NOMO-1 treated with dmso at 0.1 percent for 144 hours (cell line): Measurements from ENCODE around the gene DNAH8.
A peak's percentile ranks its signal among the peaks of the same experiment; 100 is the strongest.
"Not testable (repeated sequence)": the region's sequence is repeated elsewhere in the genome, so short reads cannot be mapped to it uniquely, and the experiment has no call there.

Experiments used
- DNase-seq: peaks from one replicate; lab custom pipeline; 2025; ENCODE audit not compliant: unreplicated experiment; lab: John Stamatoyannopoulos, UW

The DNAH8 gene

DNA sequence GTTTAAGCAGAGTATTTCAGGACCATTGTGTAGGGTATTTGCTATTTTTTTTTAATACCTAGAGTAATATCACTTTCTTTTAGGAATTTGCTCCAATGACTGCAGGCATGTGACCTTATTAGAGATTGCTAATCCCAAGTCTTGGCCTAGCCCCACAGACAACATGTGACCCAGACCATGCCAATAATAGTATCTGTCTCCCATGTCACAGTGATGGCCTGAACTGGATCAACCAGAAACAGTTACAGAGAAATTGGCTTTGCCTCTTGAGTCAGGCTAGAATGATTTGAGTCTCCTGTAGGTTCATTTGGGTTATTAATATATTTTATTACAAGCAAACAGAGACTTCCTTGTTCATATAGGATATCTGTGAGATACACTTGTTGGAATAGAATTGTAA is 116.8 kb downstream of the DNAH8 start:
- DNase-seq: no peak

DNA sequence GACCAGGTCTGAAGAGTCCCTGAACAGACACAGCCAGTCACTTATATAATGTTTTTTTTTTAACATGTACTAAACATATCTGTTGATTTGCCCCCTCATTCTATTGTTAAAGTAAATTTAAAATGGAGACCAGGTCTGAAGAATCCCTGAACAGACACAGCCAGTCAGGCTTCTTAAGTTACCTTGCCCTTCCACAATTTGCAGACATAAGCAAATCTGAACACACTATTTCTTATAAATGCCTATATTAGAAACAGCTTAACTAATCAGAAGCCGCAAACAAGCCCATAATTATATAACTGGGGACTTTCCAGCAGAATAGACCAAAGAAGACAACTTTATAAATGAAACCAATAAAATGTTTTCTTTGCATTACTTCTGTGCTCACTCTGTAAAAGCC is 118.2 kb downstream of the DNAH8 start:
- DNase-seq: no peak

DNA sequence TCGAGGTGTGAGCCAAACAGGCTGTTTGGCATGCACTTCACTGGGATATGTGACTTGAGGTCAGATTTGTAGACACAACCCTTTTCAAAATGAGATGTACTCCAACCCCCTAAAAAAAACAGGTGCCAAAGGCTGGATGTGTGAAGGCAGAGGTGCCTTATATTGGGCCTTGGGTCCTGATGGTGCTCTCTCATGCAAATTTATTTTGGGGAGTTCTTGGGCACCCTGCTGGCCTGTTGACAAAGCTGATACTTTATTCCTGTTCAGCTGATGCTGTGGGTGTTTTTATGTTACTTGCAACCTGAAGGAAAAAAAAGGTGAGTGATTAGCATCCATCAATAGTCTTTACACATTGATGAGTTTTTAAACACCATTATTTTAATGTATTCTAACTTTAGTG is 121.5 kb downstream of the DNAH8 start:
- DNase-seq: no peak

DNA sequence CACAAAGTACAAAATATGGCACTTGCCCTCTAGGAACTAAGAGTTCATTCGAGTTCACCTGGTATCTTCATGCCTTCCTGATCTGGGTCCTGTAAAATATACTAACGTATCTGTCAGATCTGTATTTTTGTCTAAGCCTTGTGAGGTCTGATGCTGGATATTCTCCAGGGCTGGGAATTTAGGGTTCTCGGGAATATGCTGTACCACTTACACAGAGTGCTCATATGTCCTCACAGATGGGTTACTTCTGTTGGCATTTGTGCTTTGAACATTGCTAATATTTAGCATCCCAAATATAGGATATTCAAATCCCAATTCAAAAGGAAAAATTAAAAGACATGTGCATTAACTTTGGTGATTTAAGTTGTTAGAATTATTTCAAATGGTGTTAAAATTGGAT is 122.0 kb downstream of the DNAH8 start:
- no peak for DNase-seq

DNA sequence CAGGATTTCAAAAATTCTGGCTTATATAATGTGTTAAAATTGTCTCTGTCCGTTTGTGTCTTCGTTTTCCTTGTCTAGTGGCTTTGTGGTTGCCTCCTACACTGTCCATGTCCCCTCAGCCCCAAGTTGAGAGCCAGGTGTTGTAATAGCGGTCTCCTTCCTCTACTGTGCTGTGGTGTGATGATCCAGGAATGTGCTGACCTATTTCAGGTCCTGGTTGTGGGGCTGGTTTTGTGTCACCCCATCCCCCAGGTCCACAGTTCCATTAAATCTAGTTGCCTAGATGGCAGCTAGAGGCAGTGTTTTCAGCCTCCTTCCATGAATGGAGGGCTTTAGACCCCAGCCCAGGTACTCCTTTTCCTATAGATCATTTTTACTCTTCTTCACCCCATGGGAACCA is 128.7 kb downstream of the DNAH8 start:
- DNase-seq: no peak

DNA sequence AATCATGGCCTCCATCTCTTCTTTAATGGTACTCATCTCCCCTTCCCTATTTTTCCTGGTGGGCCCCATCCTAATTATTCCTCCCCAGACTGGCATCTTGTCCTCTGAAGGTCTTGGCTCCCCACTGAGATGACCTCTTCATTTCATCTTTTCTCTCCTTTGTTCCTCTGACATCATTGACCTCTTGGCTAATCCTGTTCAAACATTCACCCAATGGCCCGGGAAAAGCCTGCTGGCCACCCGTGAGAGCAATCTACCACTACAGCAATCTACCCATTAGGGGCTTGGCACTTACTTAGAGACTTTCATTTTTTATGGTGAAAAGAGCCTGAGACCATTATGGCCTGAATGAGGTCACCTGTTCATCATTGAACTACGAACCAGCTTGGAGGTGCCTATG is 130.8 kb downstream of the DNAH8 start:
- no peak for DNase-seq

DNA sequence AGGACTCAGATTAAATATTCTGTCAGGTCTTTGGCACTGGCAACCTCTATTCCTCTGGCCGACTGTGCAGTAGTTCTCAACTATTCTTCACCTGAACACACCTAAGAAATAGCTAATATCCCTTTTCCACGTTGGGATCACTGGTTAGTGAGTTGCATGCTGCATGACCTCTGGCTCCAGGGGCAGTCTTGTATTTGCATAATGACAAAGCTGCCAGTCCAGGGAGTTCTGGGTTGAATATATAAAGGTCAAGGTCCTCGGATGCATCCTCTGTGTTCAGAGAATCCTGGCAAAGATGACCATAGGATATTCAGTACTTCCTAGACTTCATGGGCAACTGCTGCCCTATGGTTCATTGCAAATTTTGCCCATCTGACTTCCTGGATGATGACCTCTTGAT is 131.2 kb downstream of the DNAH8 start:
- DNase-seq: no peak

DNA sequence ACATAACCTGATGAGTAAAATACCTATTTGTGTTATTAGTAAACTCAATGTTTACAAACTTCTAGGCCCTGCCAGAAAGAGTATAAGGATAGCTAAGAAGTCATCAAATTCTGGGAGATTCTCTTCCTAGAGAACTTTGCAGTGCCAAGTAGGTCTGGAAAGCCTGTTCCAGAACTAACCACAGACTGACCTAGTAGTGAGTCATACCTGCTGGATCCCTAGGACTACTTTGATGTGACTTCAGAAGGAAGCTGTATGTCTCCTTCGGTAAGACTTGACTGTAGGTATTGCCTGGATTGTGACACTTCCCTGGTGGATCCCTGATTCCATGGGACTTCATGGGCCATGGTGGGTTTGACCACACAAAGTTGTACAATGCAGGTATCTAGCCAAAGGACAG is 131.7 kb downstream of the DNAH8 start:
- DNase-seq: no peak

DNA sequence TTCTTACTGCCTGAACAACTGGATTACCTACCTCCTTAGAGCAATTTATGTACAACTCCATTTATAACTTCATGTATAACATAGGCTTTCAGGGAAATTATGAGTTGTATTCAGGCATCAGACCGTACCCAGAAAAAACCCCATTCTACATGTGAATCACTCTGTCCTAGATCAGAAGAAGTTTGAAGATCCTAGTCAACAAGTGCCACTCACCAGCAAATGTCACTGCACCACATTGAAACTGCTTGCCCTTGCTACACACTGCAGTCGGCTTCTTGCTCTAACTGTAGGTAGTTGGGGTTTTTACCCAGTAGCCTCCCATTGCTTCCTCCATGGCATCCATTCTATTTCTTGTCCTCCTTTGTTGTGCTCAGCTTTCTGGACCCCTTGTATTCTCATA is 132.4 kb downstream of the DNAH8 start:
- DNase-seq: no peak

DNA sequence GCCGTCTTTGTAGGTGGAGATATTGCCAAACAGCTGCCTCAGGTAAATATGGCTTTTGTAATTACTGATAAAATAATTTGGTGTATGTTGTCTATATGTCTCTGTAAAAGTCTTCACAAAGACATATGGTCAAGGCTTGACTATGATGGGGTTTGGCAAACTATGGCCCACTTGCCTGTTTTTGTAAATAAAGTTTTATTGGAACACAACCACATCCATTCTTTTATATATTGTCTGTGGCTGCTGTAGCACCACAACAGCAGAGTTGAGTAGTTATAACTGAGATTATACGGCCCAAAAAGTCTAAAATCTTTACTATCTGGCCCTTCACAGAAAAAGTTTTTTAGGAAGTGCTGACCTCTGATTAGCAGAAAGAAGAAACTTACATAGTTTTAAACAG is 133.6 kb downstream of the DNAH8 start:
- DNase-seq: no peak

DNA sequence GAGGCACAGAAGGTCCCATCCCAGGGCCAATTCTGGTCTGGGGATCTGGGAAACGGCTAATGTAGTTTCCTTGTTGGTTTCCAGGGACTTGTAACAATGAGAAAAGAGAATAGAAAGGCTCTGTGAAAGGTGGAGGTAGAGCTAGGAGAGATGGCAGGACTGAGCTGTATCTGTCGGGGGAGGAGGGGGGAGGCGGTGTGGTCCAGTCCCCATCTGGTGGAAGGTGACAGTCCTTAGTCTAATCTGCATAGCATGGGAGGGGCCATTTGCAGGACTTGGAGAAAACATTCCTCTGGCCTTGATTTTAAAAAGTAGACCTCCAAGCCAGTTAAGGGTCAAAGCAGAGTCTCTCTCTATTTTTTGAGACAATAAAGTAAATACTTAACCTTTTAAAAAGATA is 137.1 kb downstream of the DNAH8 start:
- no peak for DNase-seq

DNA sequence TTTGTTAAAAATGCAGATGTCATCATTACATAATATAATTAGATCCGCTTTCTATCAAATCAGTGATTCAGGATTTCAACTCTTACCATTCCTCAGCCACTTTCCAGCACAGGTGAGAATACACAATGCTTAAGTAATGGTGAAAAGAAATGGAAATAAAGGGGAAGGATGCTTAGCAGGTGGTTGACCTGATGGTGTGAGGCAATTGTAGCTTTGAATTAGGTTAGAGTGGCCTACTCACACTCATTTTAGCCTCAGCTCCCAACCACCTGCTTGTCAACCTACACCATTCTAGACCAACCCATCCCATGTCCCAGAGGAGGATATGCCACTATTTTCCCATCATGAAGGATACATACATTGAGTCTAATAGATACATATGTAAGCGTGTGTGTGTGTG is 138.1 kb downstream of the DNAH8 start:
- no peak for DNase-seq

DNA sequence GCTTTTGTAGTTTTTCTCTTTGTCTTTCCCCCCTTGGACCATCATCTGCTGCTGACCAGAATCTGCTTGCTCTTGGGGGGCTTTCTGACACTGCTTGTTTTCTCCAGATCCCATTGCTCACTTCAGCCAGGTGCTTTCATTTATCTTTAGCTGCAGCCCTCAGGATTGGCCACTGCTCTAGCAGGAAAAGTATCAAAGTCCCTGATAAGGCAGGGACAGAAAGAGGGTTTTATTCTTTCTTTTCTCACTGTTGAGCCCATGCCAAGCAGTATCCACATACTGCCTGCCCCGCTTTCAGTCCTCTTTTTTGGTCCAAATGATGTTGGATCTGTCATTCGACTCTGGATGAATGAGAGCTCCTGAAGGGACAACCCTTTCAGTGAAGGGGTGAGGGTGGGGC is 141.4 kb downstream of the DNAH8 start:
- DNase-seq: no peak

DNA sequence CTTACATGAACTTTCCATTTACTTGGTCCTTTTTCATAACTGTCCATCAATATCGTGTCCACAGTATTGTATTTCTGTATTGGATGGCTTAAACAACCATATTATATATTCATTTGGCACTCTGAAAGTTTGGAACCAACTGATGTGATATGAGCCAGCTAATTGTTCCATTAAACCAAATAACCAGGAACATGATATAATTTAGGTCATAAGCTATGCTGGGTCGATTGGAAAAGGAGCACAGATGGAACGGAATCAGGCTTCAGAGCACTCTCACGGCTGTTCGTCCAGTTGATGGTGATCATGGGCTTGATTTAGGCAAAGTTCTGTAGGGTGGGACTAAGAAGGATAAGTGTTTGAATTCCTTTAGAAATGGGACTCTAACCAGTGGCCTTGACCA is 142.7 kb downstream of the DNAH8 start:
- DNase-seq: no peak

DNA sequence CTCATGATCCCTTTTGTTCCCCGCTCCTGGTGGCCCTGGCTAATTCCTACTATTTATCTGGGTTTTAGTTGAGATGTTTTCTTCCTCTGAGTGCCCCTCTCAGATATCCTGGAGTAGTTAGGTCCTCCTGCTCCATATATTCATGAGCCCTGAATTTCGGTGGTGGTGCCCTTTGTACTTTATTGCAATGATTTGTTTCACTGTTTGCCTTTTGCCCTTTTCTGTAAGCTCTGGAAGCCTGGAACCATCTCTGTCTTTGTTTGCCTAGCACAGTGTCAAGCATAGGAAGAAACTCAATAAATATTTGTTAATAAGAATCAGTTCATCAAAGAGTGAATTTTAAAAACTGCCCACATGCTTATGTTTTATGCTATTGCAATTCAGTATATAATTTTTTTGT is 144.9 kb downstream of the DNAH8 start:
- DNase-seq: no peak

DNA sequence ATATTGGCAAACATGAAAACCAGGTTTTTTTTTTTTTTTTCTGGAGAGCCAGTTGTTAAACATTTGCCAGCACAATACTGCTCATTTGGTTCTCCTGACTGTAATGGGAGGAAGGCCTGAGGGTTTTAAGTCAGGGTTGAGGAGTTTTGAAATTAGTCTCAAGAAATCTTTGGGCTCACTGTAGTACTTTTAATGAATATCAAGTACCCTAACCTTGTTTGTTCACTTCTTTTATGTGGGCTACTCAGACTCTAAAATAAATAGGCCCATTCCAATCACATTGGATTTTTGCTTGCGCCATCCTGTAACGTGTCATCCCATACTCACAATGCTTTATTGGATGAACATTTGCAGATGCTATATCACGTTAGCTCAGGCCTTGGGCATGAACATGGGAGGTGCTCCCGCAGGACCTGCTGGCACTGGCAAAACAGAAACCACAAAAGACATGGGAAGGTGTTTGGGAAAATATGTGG is 146.9 kb downstream of the DNAH8 start:
- no peak for DNase-seq

DNA sequence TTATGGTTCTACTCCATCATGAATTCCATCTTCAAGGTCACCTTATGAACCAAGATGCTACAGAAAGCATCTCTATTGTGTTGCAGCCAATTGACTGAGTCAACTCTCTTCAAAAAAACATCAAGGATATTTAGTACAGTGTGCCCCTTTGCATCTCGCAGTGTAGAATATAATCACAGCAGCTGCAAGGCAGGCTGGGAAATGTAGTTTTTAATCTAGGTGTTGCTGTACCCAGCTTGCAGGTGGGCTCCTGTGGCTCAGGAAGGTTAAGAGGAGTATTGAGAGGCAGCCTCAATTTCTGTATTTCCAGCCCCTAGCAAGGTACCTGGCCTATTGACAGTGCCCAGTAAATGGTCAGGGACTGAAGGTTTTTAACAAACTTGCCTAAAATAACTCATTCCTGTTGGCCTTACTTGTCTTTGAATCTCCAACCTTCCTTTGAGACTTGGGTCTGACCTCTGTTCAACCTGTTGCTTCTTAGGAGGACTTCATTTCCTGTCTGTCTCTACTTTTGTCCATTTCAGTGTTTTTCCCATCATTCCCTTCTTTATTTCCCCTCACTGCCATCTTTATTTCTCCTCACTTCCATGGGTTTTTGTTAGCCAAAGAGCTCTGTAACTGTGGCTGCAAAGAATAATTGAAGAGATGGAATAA is 150.5 kb downstream of the DNAH8 start:
- no peak for DNase-seq

DNA sequence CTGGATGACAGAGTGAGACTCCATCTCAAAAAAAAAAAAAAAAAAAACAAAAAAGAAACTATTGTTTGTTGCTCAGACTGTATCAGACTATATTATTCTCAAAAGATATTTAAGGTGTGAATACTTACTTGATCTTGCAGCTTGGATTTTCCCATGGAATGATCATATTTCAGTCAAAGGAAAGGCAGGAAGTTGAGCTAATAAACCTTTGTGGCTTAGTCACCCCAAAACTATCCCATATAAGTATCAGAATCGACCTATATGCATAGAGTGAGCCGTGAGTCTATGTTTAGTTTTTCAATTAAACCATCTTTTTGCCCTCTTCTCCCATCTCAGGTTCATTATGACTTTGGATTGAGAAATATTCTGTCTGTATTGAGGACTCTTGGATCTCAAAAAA is 152.6 kb downstream of the DNAH8 start:
- no peak for DNase-seq

DNA sequence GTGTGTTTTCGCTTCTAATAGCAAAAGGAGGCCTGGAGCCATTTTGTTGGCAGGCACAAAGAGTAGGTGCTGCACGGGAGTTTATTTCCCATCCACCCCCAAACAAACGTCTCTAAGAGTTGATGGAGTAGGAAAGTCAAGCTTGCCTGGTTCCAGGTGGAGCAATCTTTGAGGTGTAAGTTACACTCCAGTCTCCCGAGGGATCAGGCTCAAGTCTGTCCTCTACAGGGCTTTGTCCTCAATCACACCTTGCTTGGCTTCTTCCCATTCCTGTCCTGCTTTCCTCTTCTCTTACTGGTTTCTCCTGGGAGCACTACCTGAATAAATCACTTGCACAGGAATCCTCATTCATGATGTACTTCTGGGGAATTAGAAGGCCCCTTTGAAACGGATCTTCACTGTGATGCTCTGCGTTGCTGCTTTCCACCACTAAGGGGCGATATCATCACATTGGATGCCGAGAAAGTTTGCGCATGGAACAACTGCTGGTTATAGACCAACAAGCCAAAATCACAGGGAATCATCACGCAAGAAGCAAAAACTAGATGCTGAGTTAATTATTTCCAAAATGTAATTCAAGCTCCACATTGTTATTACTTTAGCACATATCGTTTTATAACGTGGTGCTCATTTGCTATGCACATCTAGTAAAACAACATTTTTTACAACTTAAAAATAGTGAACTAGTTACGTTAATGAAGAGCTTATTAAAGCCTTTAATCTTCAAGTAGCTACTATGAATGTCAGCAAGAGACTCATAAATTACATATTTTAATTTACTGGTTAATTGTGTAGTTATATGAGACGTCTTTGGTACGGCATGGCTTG is 156.8 kb downstream of the DNAH8 start:
- DNase-seq: no peak

DNA sequence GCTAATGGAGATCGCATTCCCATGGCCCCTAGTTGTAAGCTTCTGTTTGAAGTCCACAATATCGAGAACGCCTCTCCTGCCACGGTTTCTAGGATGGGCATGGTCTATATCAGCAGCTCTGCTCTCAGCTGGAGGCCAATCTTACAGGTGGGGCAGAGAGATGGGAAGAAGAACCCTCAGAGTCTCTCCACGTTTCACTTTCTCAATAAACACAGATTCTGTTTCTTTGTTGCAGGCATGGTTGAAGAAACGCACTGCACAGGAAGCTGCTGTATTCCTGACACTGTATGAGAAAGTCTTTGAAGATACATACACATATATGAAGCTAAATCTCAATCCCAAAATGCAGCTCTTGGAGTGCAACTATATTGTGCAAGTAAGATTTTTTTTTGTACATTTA is 157.9 kb downstream of the DNAH8 start:
- no peak for DNase-seq

DNA sequence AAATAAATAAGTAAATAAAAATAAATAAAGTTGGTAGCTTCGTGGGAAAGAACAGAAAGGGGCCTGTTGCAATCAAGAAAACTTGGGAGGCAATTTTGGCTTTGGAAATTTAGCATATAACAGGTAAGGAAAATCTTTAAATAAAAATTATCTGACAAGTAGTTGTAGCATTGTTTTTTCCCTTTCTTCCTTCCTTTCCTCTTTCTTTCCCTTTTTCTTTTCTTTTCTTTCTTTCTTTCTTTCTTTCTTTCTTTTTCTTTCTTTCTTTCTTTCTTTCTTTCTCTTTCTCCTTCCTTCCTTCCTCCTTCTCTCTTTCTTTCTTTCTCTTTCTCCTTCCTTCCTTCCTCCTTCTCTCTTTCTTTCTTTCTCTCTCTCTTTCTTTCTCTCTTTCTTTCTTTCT is 158.7 kb downstream of the DNAH8 start:
- DNase-seq: not testable (repeated sequence)

DNA sequence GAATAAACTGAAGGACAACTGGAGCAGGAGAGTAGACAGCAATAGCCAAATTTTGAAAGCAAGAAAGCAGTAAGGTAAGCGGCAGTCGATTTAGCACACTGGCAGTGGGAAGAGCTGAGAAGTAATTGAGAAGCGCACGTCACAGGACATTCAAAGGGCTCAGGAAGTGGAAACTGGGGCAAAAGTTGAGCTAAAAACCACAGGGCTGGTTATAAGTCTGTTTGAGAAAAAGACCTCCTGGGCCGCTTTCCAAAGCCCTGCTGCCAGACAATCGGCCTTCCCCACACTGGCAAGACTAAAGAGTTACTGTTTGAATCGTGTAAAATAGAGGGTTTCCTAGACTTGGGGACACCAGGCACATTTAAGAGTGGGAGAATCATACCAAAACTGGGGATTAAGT is 161.4 kb downstream of the DNAH8 start:
- no peak for DNase-seq

DNA sequence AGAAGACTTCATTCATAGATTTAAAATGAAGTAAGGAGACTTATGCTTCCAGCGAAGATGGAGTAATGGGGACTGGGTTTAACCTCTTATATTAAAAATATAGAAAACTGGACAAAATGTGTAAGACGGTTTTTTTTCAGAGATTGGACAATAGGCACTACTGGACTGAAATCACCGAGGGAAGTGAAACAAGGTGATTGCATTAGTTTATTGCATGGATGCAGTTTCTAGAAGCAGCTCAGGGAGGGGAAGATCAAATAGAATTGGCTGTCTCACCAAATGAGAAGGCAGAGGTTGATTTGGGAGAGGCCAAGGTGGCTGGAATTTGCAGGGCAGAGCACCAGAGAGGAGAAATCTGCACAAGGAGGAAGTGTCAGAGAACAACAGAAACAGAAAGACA is 162.6 kb downstream of the DNAH8 start:
- DNase-seq: peak; percentile 24
